H1 (cell line): ENCODE results near the gene TCF7L2. TPM values are rescaled to one million over a fixed set of nuclear protein-coding genes. Genes with fewer than 3 reads are reported as not detected.

Source experiments
- CHD2 ChIP-seq: IDR thresholded peaks from 2 replicates; pipeline ENCODE4 v1.6.1; 2012; ENCODE audit warnings: low read length, improper control_type of control experiment
- GABPA ChIP-seq: IDR thresholded peaks from 2 replicates; pipeline ENCODE4 v1.6.1; 2011; ENCODE audit warnings: mild to moderate bottlenecking, low read length, moderate library complexity, borderline replicate concordance; ENCODE audit not compliant: insufficient read depth
- JUN ChIP-seq: IDR thresholded peaks from 2 replicates; pipeline ENCODE4 v1.6.1; 2011; ENCODE audit warnings: low read depth, mild to moderate bottlenecking, improper control_type of control experiment, low read length
- RBBP5 ChIP-seq: IDR thresholded peaks from 2 replicates; pipeline ENCODE4 v1.7.1; 2012; ENCODE audit warnings: low read depth, mild to moderate bottlenecking, inconsistent platforms, low read length, moderate library complexity, borderline replicate concordance
- SUZ12 ChIP-seq: fragments of 200-600 bp; sonication (generic); IDR thresholded peaks from 2 replicates; pipeline ENCODE4 v1.6.1; 2012; ENCODE audit warnings: mild to moderate bottlenecking, inconsistent platforms, low read length, moderate library complexity, mixed read lengths
- TAF1 ChIP-seq: IDR thresholded peaks from 2 replicates; pipeline ENCODE4 v1.6.1; 2011; ENCODE audit warnings: mild to moderate bottlenecking, low read depth, low read length
- TEAD4 ChIP-seq: IDR thresholded peaks from 2 replicates; pipeline ENCODE4 v1.6.1; 2012; ENCODE audit warnings: low read depth, low read length, inconsistent platforms, mixed read lengths
- polyA plus RNA-seq, 7 experiments: library from polyadenylated mRNA; depleted of rRNA in 3 of 7; stranded (reverse) in 5 of 7; unstranded in 2 of 7; fragments of >200 nt in 5 of 7; fragments of 200-250 nt in 2 of 7; gene quantifications; 1 replicate in 5 of 7; 2 replicates in 1 of 7; 4 replicates in 1 of 7; pipeline versions ENCODE4 v1.2.1 to v1.2.3, GENCODE V29; 2011 to 2013; ENCODE audit warnings: missing spikeins in 2 of 7, mixed read lengths in 2 of 7
- total RNA-seq: library from RNA; stranded (reverse); fragmentation: NEBNext Ultra II Directional; extraction: Animal tissue kit (Norgen Biotek cat#: 25700); gene quantifications from 2 replicates; pipeline ENCODE4 v1.2.1, GENCODE V29; 2021

The TCF7L2 gene
- total and polyA plus RNA-seq, 2 of the 8 experiments (the other 6 are each of a cell fraction or from before 2014, with no cell fraction given) = 33.9 to 67.3 TPM

DNA sequence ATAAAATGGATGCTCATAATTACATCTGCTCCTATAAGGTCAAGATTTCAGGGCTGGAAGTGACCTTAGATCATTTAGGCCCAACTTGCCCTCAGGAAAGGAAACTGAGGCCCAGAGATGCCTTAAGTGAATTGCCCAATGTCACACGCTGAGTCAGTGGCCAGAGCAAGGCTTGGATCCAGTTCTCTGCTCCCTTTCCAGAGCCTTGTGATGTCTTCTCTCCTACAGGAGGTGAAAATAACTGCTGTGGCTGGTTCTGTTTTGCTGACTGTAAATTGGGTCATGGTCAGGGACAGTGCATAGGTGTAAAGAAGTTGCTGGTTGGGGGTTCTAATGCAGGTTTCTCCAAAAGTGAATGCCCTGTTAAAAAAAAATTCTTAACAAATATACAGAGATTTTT lies 91.3 kb downstream of the TCF7L2 start (continued):
- TF ChIP-seq RBBP5 (no peak), JUN (no peak), CHD2 (no peak), TEAD4 (no peak), TAF1 (no peak), GABPA (no peak), SUZ12 (no peak)
